Measurements from ENCODE around the gene SLC22A31. TPM values are rescaled to one million over a fixed set of nuclear protein-coding genes. Genes with fewer than 3 reads are reported as not detected.

SLC22A31 gene
- total RNA-seq, 2 donors from 2014 or later: 0.81 TPM; not detected in 1

DNA sequence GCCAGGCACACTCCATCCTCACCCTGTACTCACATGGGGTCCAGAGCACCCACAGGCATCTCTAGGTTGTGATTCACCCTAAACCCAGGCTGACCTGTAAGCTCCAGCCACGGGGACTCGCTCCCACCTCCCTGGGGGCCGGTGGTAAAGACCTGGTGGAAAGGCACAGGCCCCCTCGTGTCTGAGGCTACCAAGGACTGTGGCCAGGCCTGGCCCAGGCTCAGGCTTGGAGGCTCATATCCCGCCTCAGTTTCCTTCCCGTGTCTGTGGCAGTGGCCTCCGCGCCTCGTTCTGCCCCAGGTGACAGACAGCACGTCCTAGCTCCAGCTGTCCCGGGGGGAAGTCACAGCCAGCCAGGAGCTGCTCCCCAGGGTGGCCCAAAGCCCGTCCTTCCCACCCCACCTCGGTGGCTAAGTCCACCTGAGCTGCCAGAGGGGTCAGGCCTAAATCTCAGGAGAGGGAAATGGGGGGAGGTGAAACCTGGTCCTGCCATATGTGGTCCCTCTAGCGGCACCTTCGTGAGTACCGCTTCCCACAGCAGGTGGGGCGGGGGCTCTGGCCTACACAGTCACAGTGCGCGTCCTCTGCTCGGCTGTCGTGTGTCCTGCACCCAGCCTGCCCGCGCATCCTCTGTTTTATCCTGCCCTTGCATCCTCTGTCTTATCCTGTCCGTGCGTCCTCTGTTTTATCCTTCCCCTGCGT lies 16.2 kb downstream of the SLC22A31 start:
- Histone ChIP-seq H3K27me3 (replicated peaks; ENCODE audit: insufficient read depth) (no peaks in the 10 kb centered on the region), H3K4me3 (no peak overlapping the region), H3K9me3 (no peaks in the 10 kb centered on the region), H3K36me3 (no peaks in the 10 kb centered on the region), H3K27ac (no peak overlapping the region), H3K4me1 (ENCODE audit: control insufficient read depth in 1 of 2, low read depth in 2 of 2) (no peaks in the 10 kb centered on the region)
- TF ChIP-seq, protein P1, sequence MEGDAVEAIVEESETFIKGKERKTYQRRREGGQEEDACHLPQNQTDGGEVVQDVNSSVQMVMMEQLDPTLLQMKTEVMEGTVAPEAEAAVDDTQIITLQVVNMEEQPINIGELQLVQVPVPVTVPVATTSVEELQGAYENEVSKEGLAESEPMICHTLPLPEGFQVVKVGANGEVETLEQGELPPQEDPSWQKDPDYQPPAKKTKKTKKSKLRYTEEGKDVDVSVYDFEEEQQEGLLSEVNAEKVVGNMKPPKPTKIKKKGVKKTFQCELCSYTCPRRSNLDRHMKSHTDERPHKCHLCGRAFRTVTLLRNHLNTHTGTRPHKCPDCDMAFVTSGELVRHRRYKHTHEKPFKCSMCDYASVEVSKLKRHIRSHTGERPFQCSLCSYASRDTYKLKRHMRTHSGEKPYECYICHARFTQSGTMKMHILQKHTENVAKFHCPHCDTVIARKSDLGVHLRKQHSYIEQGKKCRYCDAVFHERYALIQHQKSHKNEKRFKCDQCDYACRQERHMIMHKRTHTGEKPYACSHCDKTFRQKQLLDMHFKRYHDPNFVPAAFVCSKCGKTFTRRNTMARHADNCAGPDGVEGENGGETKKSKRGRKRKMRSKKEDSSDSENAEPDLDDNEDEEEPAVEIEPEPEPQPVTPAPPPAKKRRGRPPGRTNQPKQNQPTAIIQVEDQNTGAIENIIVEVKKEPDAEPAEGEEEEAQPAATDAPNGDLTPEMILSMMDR (IDR thresholded peaks at IDR 0.05): no peak
- no peak for ATAC-seq (ENCODE audit: insufficient number of reproducible peaks, low FRiP score, low read depth)
- DNase-seq (ENCODE audit: low spot score): no peak

DNA sequence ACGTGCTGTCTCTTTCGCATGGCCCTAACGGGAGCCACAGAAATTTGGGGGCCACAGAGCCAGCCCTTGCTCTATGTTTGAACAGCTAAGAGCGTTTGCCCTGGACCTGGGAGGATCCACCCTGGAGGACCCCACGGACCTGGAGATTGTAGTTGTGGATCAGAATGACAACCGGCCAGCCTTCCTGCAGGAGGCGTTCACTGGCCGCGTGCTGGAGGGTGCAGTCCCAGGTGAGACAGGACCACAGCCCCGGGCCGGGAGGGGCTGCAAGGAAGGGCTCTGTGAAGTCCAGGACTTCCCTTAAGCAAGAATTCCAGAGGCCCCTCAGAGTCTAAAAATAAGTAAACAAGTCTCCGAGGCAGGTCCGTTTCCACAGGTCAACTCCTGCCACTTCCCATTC lies 16.9 kb downstream of the SLC22A31 start:
- Histone ChIP-seq H3K9me3 (no peaks in the 10 kb centered on the region), H3K4me1 (ENCODE audit: control insufficient read depth in 1 of 2, low read depth in 2 of 2) (no peaks in the 10 kb centered on the region), H3K36me3 (no peaks in the 10 kb centered on the region), H3K27ac (no peak overlapping the region), H3K4me3 (no peak overlapping the region), H3K27me3 (replicated peaks; ENCODE audit: insufficient read depth) (no peaks in the 10 kb centered on the region)
- TF ChIP-seq, protein P1 (IDR thresholded peaks at IDR 0.05): no peak
- DNase-seq (ENCODE audit: low spot score) (no peak), ATAC-seq (ENCODE audit: insufficient number of reproducible peaks, low FRiP score, low read depth) (no peak)

DNA sequence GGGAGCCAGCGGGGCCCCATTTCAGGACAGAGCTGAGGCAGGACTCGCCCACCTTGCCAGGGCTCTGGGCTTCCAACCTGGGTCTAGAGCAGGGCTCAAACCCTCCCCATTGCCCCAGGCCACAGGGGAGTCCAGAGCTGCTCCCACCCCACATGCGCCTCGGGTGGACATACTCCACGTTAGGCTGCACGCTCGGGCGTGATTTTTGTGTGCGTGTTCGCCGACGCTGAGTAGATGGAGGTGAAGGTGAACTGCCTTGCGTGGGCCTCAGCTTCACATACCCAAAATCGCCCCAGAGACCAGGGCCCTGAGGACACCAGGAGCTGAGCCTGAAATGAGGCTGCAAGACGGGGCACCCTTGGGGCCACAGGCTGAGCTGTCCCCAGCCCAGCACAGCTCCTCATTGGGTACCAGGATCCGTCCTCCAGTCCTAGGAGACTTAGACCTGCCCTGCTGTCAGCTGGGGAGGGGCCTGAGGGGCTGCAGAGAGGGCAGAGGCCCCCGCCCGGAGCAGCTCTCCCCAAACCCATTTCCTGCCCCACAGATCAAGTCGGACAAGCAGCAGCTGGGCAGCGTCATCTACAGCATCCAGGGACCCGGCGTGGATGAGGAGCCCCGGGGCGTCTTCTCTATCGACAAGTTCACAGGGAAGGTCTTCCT lies 20.6 kb downstream of the SLC22A31 start:
- Histone ChIP-seq H3K36me3 (no peaks in the 10 kb centered on the region), H3K27ac (no peak overlapping the region), H3K4me1 (ENCODE audit: control insufficient read depth in 1 of 2, low read depth in 2 of 2) (no peaks in the 10 kb centered on the region), H3K4me3 (no peak overlapping the region), H3K9me3 (no peaks in the 10 kb centered on the region), H3K27me3 (replicated peaks; ENCODE audit: insufficient read depth) (no peaks in the 10 kb centered on the region)
- DNase-seq (ENCODE audit: low spot score): no peak
- TF ChIP-seq, protein P1 (IDR thresholded peaks at IDR 0.05): no peak
- ATAC-seq (ENCODE audit: insufficient number of reproducible peaks, low FRiP score, low read depth): no peak

DNA sequence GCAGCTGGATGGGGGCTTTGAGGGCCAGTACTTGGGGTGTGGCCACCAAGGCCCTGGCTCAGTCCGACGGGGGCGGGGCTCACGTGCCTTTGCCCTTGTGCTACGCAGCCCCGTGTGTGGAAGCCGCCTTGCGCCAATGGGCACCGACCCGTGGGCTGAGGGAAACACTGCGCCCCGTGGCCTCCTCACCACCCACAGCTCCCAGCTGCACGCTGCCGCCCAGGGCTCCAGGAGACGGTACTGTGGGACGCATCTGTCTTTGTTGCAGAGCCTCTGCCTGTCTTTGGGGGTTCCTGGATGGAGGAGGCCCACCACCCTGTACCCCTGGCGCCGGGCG lies 21.2 kb downstream of the SLC22A31 start:
- Histone ChIP-seq H3K36me3 (no peaks in the 10 kb centered on the region), H3K4me1 (ENCODE audit: control insufficient read depth in 1 of 2, low read depth in 2 of 2) (no peaks in the 10 kb centered on the region), H3K9me3 (no peaks in the 10 kb centered on the region), H3K27me3 (replicated peaks; ENCODE audit: insufficient read depth) (no peaks in the 10 kb centered on the region), H3K27ac (no peak overlapping the region), H3K4me3 (no peak overlapping the region)
- DNase-seq (ENCODE audit: low spot score) (no peak), ATAC-seq (ENCODE audit: insufficient number of reproducible peaks, low FRiP score, low read depth) (no peak)
- TF ChIP-seq, protein P1 (IDR thresholded peaks at IDR 0.05): no peak

DNA sequence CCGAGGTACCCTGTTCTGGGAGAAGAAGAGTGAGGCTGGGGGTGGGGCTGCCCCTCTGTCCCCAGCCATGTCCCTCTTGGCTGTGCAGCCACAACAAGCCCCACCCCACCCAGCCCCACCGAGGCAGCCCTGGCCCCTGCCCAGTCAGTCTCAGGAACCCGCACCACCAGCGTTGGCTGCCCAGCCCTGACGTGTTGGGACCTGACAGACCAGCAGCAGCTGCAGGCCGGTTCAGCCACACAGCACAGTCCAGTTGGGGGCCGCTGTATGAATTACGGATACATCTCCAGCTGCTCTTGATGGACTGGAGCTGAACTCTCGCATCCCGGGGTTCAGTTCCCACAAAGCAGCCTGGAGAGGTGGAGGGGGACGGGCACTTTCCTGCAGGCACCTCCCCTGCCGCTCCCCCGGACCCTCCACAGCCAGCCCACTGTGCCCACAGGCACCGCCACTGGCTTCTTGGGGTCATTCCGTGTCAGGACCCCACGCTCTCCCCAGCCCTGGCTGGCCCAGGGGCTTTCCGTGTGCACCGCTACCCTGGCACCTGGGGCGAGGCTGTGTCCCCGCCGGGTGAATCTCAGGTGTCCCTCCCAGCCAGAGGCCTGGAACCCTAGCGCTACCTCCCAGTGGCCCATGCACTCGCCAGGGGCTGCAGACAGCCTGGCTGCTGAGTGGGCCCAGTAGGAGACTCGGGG lies 21.7 kb downstream of the SLC22A31 start:
- H3K4me1 ChIP-seq (ENCODE audit: control insufficient read depth in 1 of 2, low read depth in 2 of 2): no peaks in the 10 kb centered on the region
- no peaks in the 10 kb centered on the region for H3K27me3 ChIP-seq (replicated peaks; ENCODE audit: insufficient read depth)
- H3K27ac ChIP-seq: no peak overlapping the region
- TF ChIP-seq, protein P1 (IDR thresholded peaks at IDR 0.05): no peak
- DNase-seq (ENCODE audit: low spot score) (no peak), ATAC-seq (ENCODE audit: insufficient number of reproducible peaks, low FRiP score, low read depth) (no peak)
- no peaks in the 10 kb centered on the region for H3K9me3 ChIP-seq
- H3K4me3 ChIP-seq: no peak overlapping the region
- no peaks in the 10 kb centered on the region for H3K36me3 ChIP-seq

Measured in thoracic aorta (tissue), 2 donors.